Activated T-helper 2 cell treated with anti-CD3 and anti-CD28 coated beads, Interferon-gamma antibody, Interleukin-2, Interleukin-4, amounts not matched to agents 10 μg/mL and 5 μg/mL and 100 μg/mL, durations not matched to agents 14 hours and 24 hours and 36 hours (primary cell): ENCODE results near the gene HSPA1B. TPM values are rescaled to one million over a fixed set of nuclear protein-coding genes. Genes with fewer than 3 reads are reported as not detected.

ENCODE experiments used
- DNase-seq: peaks from one replicate; pipeline ENCODE4 v3.0.0; 2021; ENCODE audit warnings: low spot score
- H3K27ac Mint-ChIP-seq: one replicate; pipeline ENCODE4 v1.8.0; 2021; ENCODE audit warnings: mixed read lengths
- H3K27me3 Mint-ChIP-seq: one replicate; pipeline ENCODE4 v1.8.0; 2021; ENCODE audit warnings: low read depth, mixed read lengths
- H3K36me3 Mint-ChIP-seq: one replicate; pipeline ENCODE4 v1.8.0; 2021; ENCODE audit warnings: low read depth, mixed read lengths
- H3K4me1 Mint-ChIP-seq: one replicate; pipeline ENCODE4 v1.8.0; 2021; ENCODE audit warnings: low read depth, mixed read lengths
- H3K4me3 Mint-ChIP-seq: one replicate; pipeline ENCODE4 v1.8.0; 2021; ENCODE audit warnings: low read depth, mild to moderate bottlenecking, moderate library complexity, mixed read lengths
- H3K9me3 Mint-ChIP-seq: one replicate; pipeline ENCODE4 v1.8.0; 2021; ENCODE audit warnings: mixed read lengths
- intact Hi-C: fragments of 100-400 bp; cut with micrococcal nuclease; formaldehyde crosslinking; loops from one replicate; pipeline ENCODE4 v1.15.1; 2023
- total RNA-seq: library from RNA; stranded (reverse); gene quantifications from 2 replicates; pipeline ENCODE4 v1.2.3, GENCODE V29; 2022

HSPA1B gene
- 116 and 120 TPM in 2 replicates for total RNA-seq

GRCh38 chr6:31827286-31828079 lies at the start of gene HSPA1B:
TSS of gene HSPA1B (plus strand) at chr6:31827738. CDS start at chr6:31827951, 213 bp downstream.
- H3K4me3 Mint-ChIP-seq = peak within 1 kb of the TSS; percentile 85
- peaks cover 32% of the 10 kb centered on the region for H3K4me1 Mint-ChIP-seq
- intact Hi-C loops = loop anchor here (2.0 to 10.0 kb wide), 3 partner anchors 15 to 253 kb away; partner anchors contain the start of genes C6orf47, LTA and TNF
- no peaks in the 10 kb centered on the region for H3K9me3 Mint-ChIP-seq
- no peaks in the 10 kb centered on the region for H3K27me3 Mint-ChIP-seq
- peak; percentile 96 for DNase-seq
- H3K36me3 Mint-ChIP-seq = peaks cover 20% of the 10 kb centered on the region
- H3K27ac Mint-ChIP-seq = peak within 1 kb of the TSS; percentile 95

GRCh38 chr6:31778193-31778592 lies 49.3 kb upstream of the HSPA1B start:
- intact Hi-C loops = no loop called here
- Mint-ChIP-seq H3K9me3 (no peaks in the 10 kb centered on the region), H3K4me1 (peaks cover 19% of the 10 kb centered on the region), H3K27ac (no peak overlapping the region), H3K27me3 (no peaks in the 10 kb centered on the region), H3K36me3 (peaks cover 38% of the 10 kb centered on the region), H3K4me3 (no peak overlapping the region)
- no peak for DNase-seq

GRCh38 chr6:31778999-31779885 lies 48.3 kb upstream of the HSPA1B start:
- Mint-ChIP-seq H3K4me3 (no peak overlapping the region), H3K27ac (no peak overlapping the region), H3K36me3 (peaks cover 43% of the 10 kb centered on the region), H3K9me3 (no peaks in the 10 kb centered on the region), H3K27me3 (no peaks in the 10 kb centered on the region), H3K4me1 (peaks cover 19% of the 10 kb centered on the region)
- intact Hi-C loops = no loop called here
- no peak for DNase-seq

- Mint-ChIP-seq H3K27ac (no peak overlapping the region), H3K9me3 (no peaks in the 10 kb centered on the region), H3K36me3 (peaks cover 49% of the 10 kb centered on the region), H3K27me3 (no peaks in the 10 kb centered on the region), H3K4me3 (no peak overlapping the region), H3K4me1 (peaks cover 19% of the 10 kb centered on the region)
- DNase-seq = no peak
- intact Hi-C loops = no loop called here
Measured at GRCh38 chr6:31779908-31780307, 47.6 kb upstream of the HSPA1B start.

- Mint-ChIP-seq H3K9me3 (no peaks in the 10 kb centered on the region), H3K27me3 (no peaks in the 10 kb centered on the region), H3K4me3 (no peak overlapping the region), H3K27ac (no peak overlapping the region), H3K4me1 (peaks cover 13% of the 10 kb centered on the region), H3K36me3 (peaks cover 55% of the 10 kb centered on the region)
- no peak for DNase-seq
- intact Hi-C loops = no loop called here
Measured at GRCh38 chr6:31780507-31781243, 46.9 kb upstream of the HSPA1B start.

GRCh38 chr6:31781244-31782125 lies 46.1 kb upstream of the HSPA1B start:
- DNase-seq = no peak
- no peak overlapping the region for H3K27ac Mint-ChIP-seq
- peaks cover 8% of the 10 kb centered on the region for H3K4me1 Mint-ChIP-seq
- no peaks in the 10 kb centered on the region for H3K27me3 Mint-ChIP-seq
- no peaks in the 10 kb centered on the region for H3K9me3 Mint-ChIP-seq
- intact Hi-C loops = no loop called here
- H3K4me3 Mint-ChIP-seq = no peak overlapping the region
- H3K36me3 Mint-ChIP-seq = peaks cover 59% of the 10 kb centered on the region

GRCh38 chr6:31782126-31782855 lies 45.2 kb upstream of the HSPA1B start:
- Mint-ChIP-seq H3K27me3 (no peaks in the 10 kb centered on the region), H3K36me3 (peaks cover 60% of the 10 kb centered on the region)

GRCh38 chr6:31784098-31784925 lies 43.2 kb upstream of the HSPA1B start:
- Mint-ChIP-seq H3K27me3 (no peaks in the 10 kb centered on the region), H3K9me3 (no peaks in the 10 kb centered on the region)

More at GRCh38 chr6:31782126-31782855, 45.2 kb upstream of the HSPA1B start:
- Mint-ChIP-seq H3K4me3 (no peak overlapping the region), H3K4me1 (peaks cover 3% of the 10 kb centered on the region), H3K9me3 (no peaks in the 10 kb centered on the region), H3K27ac (no peak overlapping the region)
- intact Hi-C loops = no loop called here
- DNase-seq = no peak

GRCh38 chr6:31785475-31785874 lies 42.1 kb upstream of the HSPA1B start:
- Mint-ChIP-seq H3K27ac (no peak overlapping the region), H3K9me3 (no peaks in the 10 kb centered on the region), H3K36me3 (peaks cover 51% of the 10 kb centered on the region), H3K27me3 (no peaks in the 10 kb centered on the region), H3K4me1 (peaks cover 3% of the 10 kb centered on the region), H3K4me3 (no peak overlapping the region)
- DNase-seq = no peak
- intact Hi-C loops = no loop called here

More at GRCh38 chr6:31784098-31784925, 43.2 kb upstream of the HSPA1B start:
- DNase-seq = no peak
- H3K36me3 Mint-ChIP-seq = peaks cover 52% of the 10 kb centered on the region
- peaks cover 2% of the 10 kb centered on the region for H3K4me1 Mint-ChIP-seq
- H3K4me3 Mint-ChIP-seq = no peak overlapping the region
- intact Hi-C loops = no loop called here
- H3K27ac Mint-ChIP-seq = no peak overlapping the region

GRCh38 chr6:31791324-31792089 lies 36.0 kb upstream of the HSPA1B start:
- Mint-ChIP-seq H3K36me3 (peaks cover 49% of the 10 kb centered on the region), H3K27ac (peak overlapping the region; percentile 62), H3K9me3 (no peaks in the 10 kb centered on the region), H3K4me3 (peak overlapping the region; percentile 17), H3K4me1 (peaks cover 21% of the 10 kb centered on the region), H3K27me3 (no peaks in the 10 kb centered on the region)
- intact Hi-C loops = no loop called here
- no peak for DNase-seq
